ENCODE results near the gene MBOAT2.

GRCh38 chr2:8833853-8834252 is 169.6 kb downstream of the MBOAT2 start:
- no peak for TF ChIP-seq CTCF (conservative IDR thresholded peaks at IDR 0.05; ENCODE audit: low read length)
- TF ChIP-seq EZH2phosphoT487 (IDR thresholded peaks at IDR 0.05; ENCODE audit: borderline replicate concordance), result no peak

All from Loucy (cell line).